Breast epithelium (tissue), 3 donors: ENCODE results near the gene APOO.

Experiments used
- POLR2A ChIP-seq: fragments of 450-650 bp; IDR thresholded peaks from one replicate; pipeline ENCODE4 v1.6.1; 2016; ENCODE audit warnings: antibody characterized with exemption, mild to moderate bottlenecking, moderate library complexity
- TF ChIP-seq, protein P1 (sequence below), 3 donors: fragments of 450-650 bp; IDR thresholded peaks; one replicate each; pipeline ENCODE4 v1.5.1; 2016 to 2017; ENCODE audit warnings: antibody characterized with exemption in 3 of 3, mild to moderate bottlenecking in 3 of 3, moderate library complexity in 3 of 3

DNA sequence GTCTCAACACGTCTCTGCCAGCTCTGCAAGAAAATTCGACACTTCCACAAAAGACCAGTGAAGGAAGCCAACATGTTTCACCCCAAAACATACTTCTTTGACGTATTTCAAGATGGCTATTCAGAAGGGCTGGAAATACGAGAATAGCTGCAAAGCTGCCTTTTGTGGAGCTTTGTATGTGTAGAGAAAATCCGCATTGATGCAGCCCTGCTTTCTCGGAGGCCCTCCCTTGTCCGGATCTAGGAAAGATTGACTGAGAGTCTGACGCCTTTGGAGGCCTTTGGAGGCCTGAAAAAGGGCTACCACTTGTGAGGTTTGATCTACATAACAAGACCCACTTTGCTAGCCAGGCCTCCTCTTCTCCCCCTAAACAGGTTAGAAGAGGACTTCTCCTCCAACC lies 112.5 kb downstream of the APOO start:
- TF ChIP-seq, protein P1, sequence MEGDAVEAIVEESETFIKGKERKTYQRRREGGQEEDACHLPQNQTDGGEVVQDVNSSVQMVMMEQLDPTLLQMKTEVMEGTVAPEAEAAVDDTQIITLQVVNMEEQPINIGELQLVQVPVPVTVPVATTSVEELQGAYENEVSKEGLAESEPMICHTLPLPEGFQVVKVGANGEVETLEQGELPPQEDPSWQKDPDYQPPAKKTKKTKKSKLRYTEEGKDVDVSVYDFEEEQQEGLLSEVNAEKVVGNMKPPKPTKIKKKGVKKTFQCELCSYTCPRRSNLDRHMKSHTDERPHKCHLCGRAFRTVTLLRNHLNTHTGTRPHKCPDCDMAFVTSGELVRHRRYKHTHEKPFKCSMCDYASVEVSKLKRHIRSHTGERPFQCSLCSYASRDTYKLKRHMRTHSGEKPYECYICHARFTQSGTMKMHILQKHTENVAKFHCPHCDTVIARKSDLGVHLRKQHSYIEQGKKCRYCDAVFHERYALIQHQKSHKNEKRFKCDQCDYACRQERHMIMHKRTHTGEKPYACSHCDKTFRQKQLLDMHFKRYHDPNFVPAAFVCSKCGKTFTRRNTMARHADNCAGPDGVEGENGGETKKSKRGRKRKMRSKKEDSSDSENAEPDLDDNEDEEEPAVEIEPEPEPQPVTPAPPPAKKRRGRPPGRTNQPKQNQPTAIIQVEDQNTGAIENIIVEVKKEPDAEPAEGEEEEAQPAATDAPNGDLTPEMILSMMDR (IDR thresholded peaks at IDR 0.05): no peak
- no peak for TF ChIP-seq POLR2A
